ENCODE results near the gene CACNA1A. TPM values are rescaled to one million over a fixed set of nuclear protein-coding genes. Genes with fewer than 3 reads are reported as not detected.

Gene CACNA1A
- total and polyA plus RNA-seq, 2 of the 13 experiments (the other 11 are each of a cell fraction or from before 2014, with no cell fraction given), result not detected

DNA sequence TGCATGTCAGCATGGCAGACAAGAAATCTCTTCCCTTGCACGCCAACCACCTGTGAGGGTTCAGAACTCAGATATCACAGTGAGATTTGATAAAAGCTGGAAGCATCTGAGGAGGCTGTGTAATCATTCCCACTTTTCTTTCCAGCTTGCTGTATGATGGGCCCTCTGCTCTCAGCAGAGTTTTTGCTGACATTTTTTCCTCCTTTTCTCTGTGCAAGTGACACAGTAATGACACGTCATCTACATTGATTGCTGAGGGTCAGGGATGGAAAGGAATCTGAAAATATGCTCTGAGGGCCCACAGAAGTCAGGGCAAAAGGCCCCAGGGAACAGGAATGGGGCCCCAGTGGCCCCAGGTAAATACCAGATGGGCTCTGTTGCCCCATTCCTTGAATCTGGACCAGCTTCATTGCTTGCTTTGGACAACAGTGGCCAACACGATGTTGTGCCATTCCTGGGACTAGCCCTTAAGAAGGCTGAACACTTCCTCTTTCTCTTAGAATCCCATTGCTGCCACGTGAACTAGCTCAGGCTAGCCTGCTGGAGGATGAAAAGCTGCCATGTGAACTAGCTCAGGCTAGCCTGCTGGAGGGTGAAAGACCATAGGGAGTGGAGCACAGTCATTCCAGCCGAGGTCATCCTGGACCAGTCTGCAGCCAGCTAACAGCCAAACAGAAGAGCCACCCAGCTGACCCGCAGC is 68.2 kb downstream of the CACNA1A start:
- WGBS (ENCODE audit: low lambda C conversion rate), result 14% methylated on average over 5 of the region's 6 CpGs
- Histone ChIP-seq H3K9me3 (ENCODE audit: low read length) (no peaks in the 10 kb centered on the region), H4K20me1 (ENCODE audit: insufficient read depth, low read length) (no peaks in the 10 kb centered on the region), H3K79me2 (ENCODE audit: insufficient read depth, low read length) (no peaks in the 10 kb centered on the region), H3K27ac (ENCODE audit: extremely low read length, insufficient read depth, low read length) (no peak overlapping the region), H3K36me3 (replicated peaks in 1 of 2; ENCODE audit: control insufficient read depth in 1 of 2, insufficient read depth in 2 of 2, low read length in 2 of 2) (no peaks in the 10 kb centered on the region), H3K4me1 (ENCODE audit: insufficient read depth, low read length) (no peaks in the 10 kb centered on the region), H3K9ac (ENCODE audit: insufficient read depth, low read depth, low read length) (no peak overlapping the region), H3K4me3 (replicated peaks in 1 of 3; ENCODE audit: insufficient read depth in 1 of 3, low read depth in 2 of 3, low read length in 3 of 3) (no peak overlapping the region), H2AFZ (ENCODE audit: low read length) (no peak overlapping the region), H3K4me2 (ENCODE audit: low read depth, low read length) (no peak overlapping the region), H3K27me3 (ENCODE audit: control insufficient read depth in 1 of 2, insufficient read depth in 2 of 2, low read length in 2 of 2) (no peaks in the 10 kb centered on the region)
- intact Hi-C loops (cut with micrococcal nuclease; ENCODE audit: unreplicated experiment) (no loop called here), in situ Hi-C loops (cut with HindIII; ENCODE audit: extremely low pct_ligation_motif_present, low pct_unique_long_range_greater_than_20kb) (no loop called here)
- TF ChIP-seq PCBP2 (optimal IDR thresholded peaks at IDR 0.05; ENCODE audit: low read depth, low read length, poor library complexity, severe bottlenecking) (no peak), PAF1 (CRISPR knock-in tag; IDR thresholded peaks at IDR 0.05) (no peak), ZKSCAN8 (CRISPR knock-in tag; IDR thresholded peaks at IDR 0.05; ENCODE audit: borderline replicate concordance) (no peak), CREB1 (IDR thresholded peaks at IDR 0.05) (peak; percentile 51), CREB1 (CRISPR knock-in tag; IDR thresholded peaks at IDR 0.05) (no peak), HOXD1 (CRISPR knock-in tag; IDR thresholded peaks at IDR 0.05) (no peak)
- FAIRE-seq (no peak), DNase-seq (ENCODE audit: low spot score) (no peak), ATAC-seq (no peak)
- POLR2A ChIA-PET, result no interaction called here
- no TSS peak for BruUV-seq (replicated peaks)
- CTCF ChIA-PET (ENCODE audit: low intra/inter-chr PET ratio, low total read pairs), result no interaction called here

DNA sequence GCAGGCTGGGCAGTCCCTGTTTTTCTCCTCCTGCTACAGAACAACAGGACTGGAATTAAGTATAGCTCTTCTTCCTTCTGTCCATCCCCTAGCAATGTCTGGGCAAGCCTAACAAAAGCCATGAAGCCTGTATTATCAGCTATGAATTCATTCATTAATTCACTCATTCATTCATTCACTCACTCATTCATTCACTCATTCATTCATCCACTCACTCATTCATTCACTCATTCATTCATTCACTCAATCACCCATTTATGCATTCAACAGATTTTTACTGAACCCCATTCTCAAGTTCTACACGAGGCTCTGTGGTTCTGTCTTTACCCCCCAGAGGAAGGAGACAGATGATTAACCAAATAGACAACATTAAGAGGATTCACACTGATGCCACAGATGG is 69.9 kb downstream of the CACNA1A start:
- no peak overlapping the region for H3K4me2 ChIP-seq (ENCODE audit: low read depth, low read length)
- no peak for FAIRE-seq
- ChIA-PET CTCF (ENCODE audit: low intra/inter-chr PET ratio, low total read pairs) (no interaction called here), POLR2A (no interaction called here)
- no peaks in the 10 kb centered on the region for H3K79me2 ChIP-seq (ENCODE audit: insufficient read depth, low read length)
- TF ChIP-seq ZNF24 (IDR thresholded peaks at IDR 0.05), result peak; percentile 73; the same call in 1 of the 2 replicates
- TF ChIP-seq, protein P1, sequence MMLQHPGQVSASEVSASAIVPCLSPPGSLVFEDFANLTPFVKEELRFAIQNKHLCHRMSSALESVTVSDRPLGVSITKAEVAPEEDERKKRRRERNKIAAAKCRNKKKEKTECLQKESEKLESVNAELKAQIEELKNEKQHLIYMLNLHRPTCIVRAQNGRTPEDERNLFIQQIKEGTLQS (CRISPR knock-in tag; IDR thresholded peaks at IDR 0.05), result no peak
- in situ Hi-C loops (cut with HindIII; ENCODE audit: extremely low pct_ligation_motif_present, low pct_unique_long_range_greater_than_20kb) (no loop called here), intact Hi-C loops (cut with micrococcal nuclease; ENCODE audit: unreplicated experiment) (no loop called here)
- 7% methylated on average over 1 of the region's 1 CpG for WGBS (ENCODE audit: low lambda C conversion rate)
- no peak for DNase-seq (ENCODE audit: low spot score)
- no peaks in the 10 kb centered on the region for H4K20me1 ChIP-seq (ENCODE audit: insufficient read depth, low read length)
- H3K27ac ChIP-seq (ENCODE audit: extremely low read length, insufficient read depth, low read length), result no peak overlapping the region
- no peaks in the 10 kb centered on the region for H3K4me1 ChIP-seq (ENCODE audit: insufficient read depth, low read length)
- ATAC-seq, result no peak
- no peaks in the 10 kb centered on the region for H3K9me3 ChIP-seq (ENCODE audit: low read length)
- no peak overlapping the region for H3K4me3 ChIP-seq (replicated peaks in 1 of 3; ENCODE audit: insufficient read depth in 1 of 3, low read depth in 2 of 3, low read length in 3 of 3)
- no peak overlapping the region for H2AFZ ChIP-seq (ENCODE audit: low read length)
- BruUV-seq (replicated peaks), result no TSS peak
- H3K36me3 ChIP-seq (replicated peaks in 1 of 2; ENCODE audit: control insufficient read depth in 1 of 2, insufficient read depth in 2 of 2, low read length in 2 of 2), result no peaks in the 10 kb centered on the region
- no peaks in the 10 kb centered on the region for H3K27me3 ChIP-seq (ENCODE audit: control insufficient read depth in 1 of 2, insufficient read depth in 2 of 2, low read length in 2 of 2)
- H3K9ac ChIP-seq (ENCODE audit: insufficient read depth, low read depth, low read length), result no peak overlapping the region

Data from HepG2 (cell line).